ENCODE data around the gene PSMA5. TPM values are rescaled to one million over a fixed set of nuclear protein-coding genes. Genes with fewer than 3 reads are reported as not detected.

PSMA5 gene
- total RNA-seq, 1 experiment from 2014 or later: 133 TPM

GRCh38 chr1:109361069-109361468 is 65.2 kb downstream of the PSMA5 start:
- Histone ChIP-seq H3K4me2 (ENCODE audit: insufficient read depth, insufficient read length, low read length) (no peak overlapping the region), H3K79me2 (ENCODE audit: insufficient read depth, low read length) (no peaks in the 10 kb centered on the region), H3K14ac (ENCODE audit: insufficient read depth, low read length) (no peak overlapping the region), H3K23me2 (ENCODE audit: insufficient read length, low read depth, low read length, poor library complexity, severe bottlenecking) (no peaks in the 10 kb centered on the region), H2BK120ac (ENCODE audit: low read depth, low read length, poor library complexity, severe bottlenecking) (no peak overlapping the region), H3K4me1 (ENCODE audit: insufficient read depth, low read length) (no peaks in the 10 kb centered on the region), H4K91ac (ENCODE audit: insufficient read length, low read depth, low read length) (no peak overlapping the region), H3K79me1 (ENCODE audit: insufficient read depth, low read depth, low read length, poor library complexity, severe bottlenecking) (no peaks in the 10 kb centered on the region), H2BK5ac (ENCODE audit: insufficient read length, low read length) (no peak overlapping the region), H3K9me3 (ENCODE audit: control insufficient read depth, low read depth, low read length) (no peaks in the 10 kb centered on the region), H4K5ac (ENCODE audit: insufficient read length, low read depth, low read length) (no peak overlapping the region), H3K27me3 (ENCODE audit: insufficient read depth, low read length) (no peaks in the 10 kb centered on the region), H3K56ac (ENCODE audit: insufficient read length, low read depth, low read length) (no peak overlapping the region), H3K9ac (ENCODE audit: extremely low read depth, insufficient read length, low read length) (no peak overlapping the region), H3K23ac (ENCODE audit: insufficient read length, low read depth, low read length) (no peak overlapping the region), H3T11ph (ENCODE audit: low read length) (no peak overlapping the region), H4K20me1 (ENCODE audit: control insufficient read depth, insufficient read depth, insufficient read length) (no peaks in the 10 kb centered on the region), H2AK5ac (ENCODE audit: insufficient read length, low read length) (no peak overlapping the region), H4K8ac (replicated peaks; ENCODE audit: insufficient read length, low read depth, low read length) (no peak overlapping the region), H3K18ac (ENCODE audit: insufficient read length, low read depth, low read length) (no peak overlapping the region), H2BK15ac (ENCODE audit: low read depth, low read length) (no peak overlapping the region), H2BK20ac (ENCODE audit: low read depth, low read length, poor library complexity, severe bottlenecking) (no peak overlapping the region), H3K27ac (ENCODE audit: insufficient read length, low read depth, low read length) (no peak overlapping the region), H2BK12ac (ENCODE audit: insufficient read length, low read depth, low read length) (no peak overlapping the region), H2AFZ (ENCODE audit: low read length) (no peak overlapping the region), H3K4ac (ENCODE audit: low read depth, low read length) (no peak overlapping the region)
- H3K27me3 Mint-ChIP-seq (ENCODE audit: low read depth): no peaks in the 10 kb centered on the region
- H3K36me3 Mint-ChIP-seq (ENCODE audit: insufficient read depth in 1 of 3, low read depth in 3 of 3): peaks cover 0 to 10% (median 5%) of the 10 kb centered on the region in 3 experiments; a peak in 3 of 7 replicates
- WGBS (ENCODE audit: extremely low coverage, insufficient read length, low lambda C conversion rate): no CpG with 5 or more reads among the region's 2 CpGs
- no peaks in the 10 kb centered on the region for H3K9me3 Mint-ChIP-seq
- no peak overlapping the region for H3K4me3 Mint-ChIP-seq
- no peak for DNase-seq
- peak overlapping the region in 1 of 3 experiments; percentile 95; a peak in 3 of 7 replicates for H3K27ac Mint-ChIP-seq
- no peak for TF ChIP-seq CTCF (conservative IDR thresholded peaks at IDR 0.05)
- H3K4me1 Mint-ChIP-seq: peaks cover 14 to 15% of the 10 kb centered on the region in 2 experiments
